ENCODE measurements around the gene RAB40A.
"Not testable (repeated sequence)": the region's sequence is repeated elsewhere in the genome, so short reads cannot be mapped to it uniquely, and the experiment has no call there.

DNA sequence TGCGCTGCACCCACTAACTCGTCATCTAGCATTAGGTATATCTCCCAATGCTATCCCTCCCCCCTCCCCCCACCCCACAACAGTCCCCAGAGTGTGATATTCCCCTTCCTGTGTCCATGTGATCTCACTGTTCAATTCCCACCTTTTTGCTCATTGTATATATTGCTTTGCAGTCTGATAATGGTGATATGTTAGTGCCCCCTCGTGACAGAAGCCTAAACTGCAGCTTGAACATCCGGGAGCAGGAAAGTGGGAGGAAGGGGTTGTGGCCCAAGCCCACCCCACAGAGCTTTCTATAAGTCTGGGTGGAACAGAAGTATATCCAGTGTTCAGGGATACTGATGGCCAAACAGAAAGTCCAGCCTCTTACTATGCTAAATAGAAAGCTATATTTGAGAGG is 29.6 kb downstream of the RAB40A start:
- not testable (repeated sequence) for TF ChIP-seq POLR2AphosphoS5 (IDR thresholded peaks at IDR 0.05)
- TF ChIP-seq, protein P1, sequence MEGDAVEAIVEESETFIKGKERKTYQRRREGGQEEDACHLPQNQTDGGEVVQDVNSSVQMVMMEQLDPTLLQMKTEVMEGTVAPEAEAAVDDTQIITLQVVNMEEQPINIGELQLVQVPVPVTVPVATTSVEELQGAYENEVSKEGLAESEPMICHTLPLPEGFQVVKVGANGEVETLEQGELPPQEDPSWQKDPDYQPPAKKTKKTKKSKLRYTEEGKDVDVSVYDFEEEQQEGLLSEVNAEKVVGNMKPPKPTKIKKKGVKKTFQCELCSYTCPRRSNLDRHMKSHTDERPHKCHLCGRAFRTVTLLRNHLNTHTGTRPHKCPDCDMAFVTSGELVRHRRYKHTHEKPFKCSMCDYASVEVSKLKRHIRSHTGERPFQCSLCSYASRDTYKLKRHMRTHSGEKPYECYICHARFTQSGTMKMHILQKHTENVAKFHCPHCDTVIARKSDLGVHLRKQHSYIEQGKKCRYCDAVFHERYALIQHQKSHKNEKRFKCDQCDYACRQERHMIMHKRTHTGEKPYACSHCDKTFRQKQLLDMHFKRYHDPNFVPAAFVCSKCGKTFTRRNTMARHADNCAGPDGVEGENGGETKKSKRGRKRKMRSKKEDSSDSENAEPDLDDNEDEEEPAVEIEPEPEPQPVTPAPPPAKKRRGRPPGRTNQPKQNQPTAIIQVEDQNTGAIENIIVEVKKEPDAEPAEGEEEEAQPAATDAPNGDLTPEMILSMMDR (IDR thresholded peaks at IDR 0.05 in 8 of 11, conservative IDR thresholded peaks at IDR 0.05 in 3 of 11), result peak in 8 of 11 experiments; percentile 15 to 47 (median 36)
